Muscle of arm (tissue), 14 donors: ENCODE measurements around the gene RESF1. TPM values are rescaled to one million over a fixed set of nuclear protein-coding genes. Genes with fewer than 3 reads are reported as not detected.
"Not testable (repeated sequence)": the region's sequence is repeated elsewhere in the genome, so short reads cannot be mapped to it uniquely, and the experiment has no call there.

Experiments used
- DNase-seq: peaks from one replicate; pipeline ENCODE4 v3.0.0-alpha.2; 2013
- long read RNA-seq, 11 donors: transcript quantifications; one replicate each; lab custom pipeline, GENCODE V29; 2026
- polyA plus RNA-seq, 12 donors: library from polyadenylated mRNA; unstranded; fragments of 120-200 nt; gene quantifications; one replicate each; pipeline ENCODE4 v1.2.1, GENCODE V29; 2013; ENCODE audit not compliant: insufficient read length in 12 of 12

Gene RESF1, protein sequence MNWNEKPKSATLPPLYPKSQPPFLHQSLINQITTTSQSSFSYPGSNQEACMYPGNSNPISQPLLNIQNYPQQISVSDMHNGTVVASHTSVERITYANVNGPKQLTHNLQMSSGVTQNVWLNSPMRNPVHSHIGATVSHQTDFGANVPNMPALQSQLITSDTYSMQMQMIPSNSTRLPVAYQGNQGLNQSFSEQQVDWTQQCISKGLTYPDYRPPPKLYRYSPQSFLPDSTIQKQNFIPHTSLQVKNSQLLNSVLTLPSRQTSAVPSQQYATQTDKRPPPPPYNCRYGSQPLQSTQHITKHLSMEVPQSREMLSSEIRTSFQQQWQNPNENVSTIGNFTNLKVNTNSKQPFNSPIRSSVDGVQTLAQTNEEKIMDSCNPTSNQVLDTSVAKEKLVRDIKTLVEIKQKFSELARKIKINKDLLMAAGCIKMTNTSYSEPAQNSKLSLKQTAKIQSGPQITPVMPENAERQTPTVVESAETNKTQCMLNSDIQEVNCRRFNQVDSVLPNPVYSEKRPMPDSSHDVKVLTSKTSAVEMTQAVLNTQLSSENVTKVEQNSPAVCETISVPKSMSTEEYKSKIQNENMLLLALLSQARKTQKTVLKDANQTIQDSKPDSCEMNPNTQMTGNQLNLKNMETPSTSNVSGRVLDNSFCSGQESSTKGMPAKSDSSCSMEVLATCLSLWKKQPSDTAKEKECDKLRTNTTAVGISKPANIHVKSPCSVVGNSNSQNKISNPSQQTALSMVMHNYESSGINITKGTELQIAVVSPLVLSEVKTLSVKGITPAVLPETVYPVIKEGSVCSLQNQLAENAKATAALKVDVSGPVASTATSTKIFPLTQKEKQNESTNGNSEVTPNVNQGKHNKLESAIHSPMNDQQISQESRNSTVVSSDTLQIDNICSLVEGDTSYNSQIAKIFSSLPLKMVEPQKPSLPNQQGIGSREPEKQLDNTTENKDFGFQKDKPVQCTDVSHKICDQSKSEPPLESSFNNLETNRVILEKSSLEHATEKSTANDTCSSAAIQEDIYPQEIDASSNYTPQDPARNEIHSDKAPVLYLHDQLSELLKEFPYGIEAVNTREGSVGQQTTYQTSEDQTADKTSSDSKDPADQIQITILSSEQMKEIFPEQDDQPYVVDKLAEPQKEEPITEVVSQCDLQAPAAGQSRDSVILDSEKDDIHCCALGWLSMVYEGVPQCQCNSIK (N-terminal part only)
- 10 to 100 TPM in 11 of 12 donors, not detected in 1; 18.7 to 36.2 (median 27.5) TPM for polyA plus RNA-seq
- long read RNA-seq, donor 1, partial matches to known transcripts = 39 of 43 reads
- long read RNA-seq, donor 1, other reads (novel, unspliced or antisense) = 0 of 43 reads
- long read RNA-seq, donor 2, partial matches to known transcripts = 0 of 1 reads
- long read RNA-seq, donor 2, other reads (novel, unspliced or antisense) = 0 of 1 reads
- long read RNA-seq, donor 3 = 0 reads
- long read RNA-seq, donor 4, partial matches to known transcripts = 0 of 2 reads
- long read RNA-seq, donor 4, other reads (novel, unspliced or antisense) = 0 of 2 reads
- long read RNA-seq, donor 5 = 0 reads
- long read RNA-seq, donor 6, partial matches to known transcripts = 0 of 3 reads
- long read RNA-seq, donor 6, other reads (novel, unspliced or antisense) = 0 of 3 reads
- long read RNA-seq, donor 7 = 0 reads
- long read RNA-seq, donor 8, partial matches to known transcripts = 6 of 8 reads
- long read RNA-seq, donor 8, other reads (novel, unspliced or antisense) = 0 of 8 reads
- long read RNA-seq, donor 9, partial matches to known transcripts = 0 of 1 reads
- long read RNA-seq, donor 9, other reads (novel, unspliced or antisense) = 0 of 1 reads
- long read RNA-seq, donor 10, partial matches to known transcripts = 9 of 12 reads
- long read RNA-seq, donor 10, other reads (novel, unspliced or antisense) = 0 of 12 reads
- long read RNA-seq, donor 11, partial matches to known transcripts = 0 of 2 reads
- long read RNA-seq, donor 11, other reads (novel, unspliced or antisense) = 0 of 2 reads

DNA sequence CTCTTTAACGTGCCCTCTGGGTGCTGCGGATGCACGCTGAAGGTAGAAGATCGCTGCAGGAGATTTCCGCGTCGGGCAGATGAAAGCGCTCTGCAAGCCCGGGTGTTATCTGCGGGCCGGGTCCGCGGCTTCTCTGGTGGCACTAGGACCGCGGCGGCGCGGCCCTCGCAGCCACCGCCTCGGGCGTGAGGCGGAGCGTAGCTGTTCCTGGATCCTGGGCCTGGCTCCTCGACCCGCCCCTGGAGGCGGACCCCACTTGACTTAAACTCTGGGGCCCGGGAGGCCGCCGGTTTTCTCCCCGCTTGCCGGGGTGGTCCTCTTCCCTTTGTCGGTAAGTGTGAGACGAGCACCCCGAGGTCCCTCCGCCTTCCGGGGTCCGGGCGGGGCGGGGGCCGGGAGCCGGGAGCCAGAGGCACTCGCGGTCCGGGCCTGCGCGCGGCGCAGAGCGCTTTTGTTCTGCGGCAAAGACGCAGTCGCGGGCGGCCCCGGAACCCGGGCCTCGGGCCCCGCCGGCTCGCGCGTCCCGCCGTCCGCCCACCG lies at the start of gene RESF1:
Gene RESF1 (plus strand): TSS at position 255 of the 540 bp plus-strand sequence. CDS start 21,541 bp downstream, outside the sequence.
- DNase-seq = peak; percentile 91

DNA sequence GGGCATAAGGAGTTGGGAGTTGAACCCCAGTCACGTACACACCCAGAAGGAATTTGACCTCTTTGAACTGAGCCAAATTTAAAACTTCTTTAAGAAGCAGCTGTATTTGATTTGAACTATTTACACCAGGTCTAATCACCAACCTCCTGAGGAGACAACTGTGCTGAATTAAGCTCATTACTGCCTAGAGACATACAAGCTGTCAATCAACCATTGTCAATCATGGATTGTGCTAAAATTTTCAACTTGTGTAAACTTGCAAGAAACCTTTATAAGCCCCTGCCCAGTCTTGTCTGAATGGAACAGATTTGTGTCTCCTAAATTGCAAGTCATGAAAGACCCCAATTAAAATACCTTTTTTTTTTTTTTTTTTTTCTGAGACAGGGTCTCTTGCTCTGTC lies 44.3 kb upstream of the RESF1 start:
- DNase-seq = no peak

DNA sequence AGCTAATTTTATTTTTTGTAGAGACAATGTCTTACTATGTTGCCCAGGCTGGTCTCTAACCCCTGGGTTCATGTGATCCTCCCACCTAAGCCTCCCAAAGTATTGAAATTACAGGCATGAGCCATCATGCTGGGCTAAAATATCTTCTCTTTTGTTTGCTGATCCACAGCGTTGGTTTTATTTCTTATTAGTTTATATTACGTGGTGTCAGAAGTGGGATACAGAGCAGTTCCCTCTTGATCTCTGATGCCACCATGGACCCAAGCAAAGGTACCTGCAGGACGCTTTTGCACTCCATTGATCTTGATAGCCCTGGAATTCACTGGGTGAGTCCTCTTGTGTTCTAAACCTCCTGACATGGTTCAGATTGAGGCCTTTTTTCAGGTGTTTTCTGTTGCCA lies 43.8 kb upstream of the RESF1 start:
- DNase-seq = no peak

DNA sequence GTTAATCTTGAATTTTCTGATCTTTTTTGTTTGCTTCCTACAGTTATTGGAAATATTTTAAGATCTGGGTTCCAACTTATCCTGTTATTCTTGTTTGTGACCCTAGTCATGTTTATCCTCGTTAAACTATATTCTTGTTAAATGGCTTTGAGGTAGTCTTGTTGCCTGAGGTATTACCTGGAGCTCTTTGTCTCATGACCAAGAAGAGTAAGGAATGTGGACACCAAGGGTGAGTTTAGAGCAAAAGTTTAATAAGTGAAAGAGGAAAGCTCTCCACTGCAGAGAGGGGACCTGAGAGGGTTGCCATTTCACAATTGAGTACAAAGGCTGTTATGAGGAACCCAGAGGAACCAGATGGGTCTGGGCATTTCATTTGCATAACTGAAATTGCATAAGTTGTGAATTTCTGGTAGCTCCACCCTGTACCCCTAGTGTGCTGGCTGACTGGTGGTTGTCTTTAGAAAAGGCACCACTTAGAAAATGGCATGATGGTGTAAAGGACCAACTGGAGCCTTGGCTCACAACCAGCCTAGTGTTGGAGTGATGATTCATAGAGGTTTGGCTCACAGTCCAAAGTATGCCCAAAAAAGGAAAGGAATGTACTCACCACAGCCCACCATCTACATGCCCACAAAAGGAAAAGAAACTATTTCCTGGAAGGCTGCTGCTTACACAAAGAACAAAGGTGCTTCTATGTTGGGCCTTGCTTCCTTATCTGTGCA lies 36.7 kb upstream of the RESF1 start:
- no peak for DNase-seq

DNA sequence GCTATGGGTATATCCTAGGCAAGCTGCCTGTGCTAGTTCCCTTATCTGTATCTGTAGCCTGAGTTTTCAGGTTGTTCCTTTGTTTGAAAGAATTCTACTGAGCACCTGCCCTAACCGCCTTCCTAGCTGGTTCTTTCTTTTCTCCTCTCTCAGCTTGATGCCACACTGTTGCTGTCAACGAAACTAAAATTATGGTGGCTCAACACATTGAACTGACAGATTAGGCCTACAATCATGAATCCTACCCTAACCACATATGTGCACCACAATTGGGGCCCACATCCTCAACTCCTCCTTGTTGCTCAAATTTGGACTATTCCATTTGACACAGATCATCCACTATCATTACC lies 36.2 kb upstream of the RESF1 start:
- no peak for DNase-seq

DNA sequence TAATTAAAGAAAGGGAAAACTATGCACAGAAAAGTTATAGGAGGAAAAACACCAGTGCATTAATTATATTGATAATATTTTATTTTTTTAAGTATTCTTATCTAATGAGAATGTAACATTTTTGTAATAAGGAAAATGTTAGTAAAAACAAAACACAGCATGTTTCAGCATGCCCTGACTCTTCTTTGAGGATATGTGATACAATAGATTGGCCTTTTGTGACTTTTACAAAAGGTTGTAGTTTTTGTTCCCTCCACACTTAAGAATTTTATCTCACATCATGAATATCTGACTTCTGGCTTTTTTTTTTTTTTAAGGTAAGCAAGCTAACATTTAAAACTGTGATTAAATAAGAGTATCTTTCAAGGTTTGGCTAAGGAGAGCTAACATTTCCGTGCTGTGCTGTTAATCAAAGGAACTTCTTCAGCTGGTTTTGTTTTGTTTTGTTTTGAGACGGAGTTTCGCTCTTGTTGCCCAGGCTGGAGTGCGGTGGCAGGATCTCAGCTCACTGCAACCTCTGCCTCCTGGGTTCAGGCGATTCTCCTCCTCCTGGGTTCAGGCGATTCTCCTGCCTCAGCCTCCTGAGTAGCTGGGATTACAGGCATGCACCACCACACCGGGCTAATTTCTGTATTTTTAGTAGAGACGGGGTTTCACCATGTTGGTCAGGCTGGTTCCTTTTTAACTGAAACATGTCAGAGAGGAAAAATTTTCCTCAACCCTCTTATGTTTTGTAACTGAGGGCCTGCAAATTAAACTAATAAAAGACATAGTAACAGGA lies 30.8 kb upstream of the RESF1 start:
- no peak for DNase-seq

DNA sequence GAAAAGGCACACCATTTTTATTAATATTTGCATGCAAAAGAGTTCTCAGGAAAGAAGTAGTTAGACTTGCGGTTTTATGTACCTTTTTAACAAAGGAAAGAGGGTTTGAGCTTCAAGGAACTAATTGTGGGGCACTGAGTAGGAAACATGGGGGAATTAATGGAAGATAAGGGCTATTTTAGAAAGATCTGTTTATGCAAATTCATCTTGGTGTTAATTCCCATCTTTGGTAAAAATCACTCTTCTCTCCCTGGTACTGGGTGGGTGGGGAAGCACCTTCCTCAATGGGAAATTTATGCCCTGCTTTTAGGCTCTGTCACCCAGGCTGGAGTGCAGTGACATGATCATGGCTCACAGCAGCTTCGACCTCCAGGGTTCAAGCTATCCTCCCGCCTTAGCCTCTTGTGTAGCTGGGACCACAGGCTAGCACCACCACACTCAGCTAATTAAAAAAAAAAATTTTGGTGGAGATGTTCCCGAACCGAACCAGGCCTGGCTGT lies 30.1 kb upstream of the RESF1 start:
- DNase-seq = no peak

DNA sequence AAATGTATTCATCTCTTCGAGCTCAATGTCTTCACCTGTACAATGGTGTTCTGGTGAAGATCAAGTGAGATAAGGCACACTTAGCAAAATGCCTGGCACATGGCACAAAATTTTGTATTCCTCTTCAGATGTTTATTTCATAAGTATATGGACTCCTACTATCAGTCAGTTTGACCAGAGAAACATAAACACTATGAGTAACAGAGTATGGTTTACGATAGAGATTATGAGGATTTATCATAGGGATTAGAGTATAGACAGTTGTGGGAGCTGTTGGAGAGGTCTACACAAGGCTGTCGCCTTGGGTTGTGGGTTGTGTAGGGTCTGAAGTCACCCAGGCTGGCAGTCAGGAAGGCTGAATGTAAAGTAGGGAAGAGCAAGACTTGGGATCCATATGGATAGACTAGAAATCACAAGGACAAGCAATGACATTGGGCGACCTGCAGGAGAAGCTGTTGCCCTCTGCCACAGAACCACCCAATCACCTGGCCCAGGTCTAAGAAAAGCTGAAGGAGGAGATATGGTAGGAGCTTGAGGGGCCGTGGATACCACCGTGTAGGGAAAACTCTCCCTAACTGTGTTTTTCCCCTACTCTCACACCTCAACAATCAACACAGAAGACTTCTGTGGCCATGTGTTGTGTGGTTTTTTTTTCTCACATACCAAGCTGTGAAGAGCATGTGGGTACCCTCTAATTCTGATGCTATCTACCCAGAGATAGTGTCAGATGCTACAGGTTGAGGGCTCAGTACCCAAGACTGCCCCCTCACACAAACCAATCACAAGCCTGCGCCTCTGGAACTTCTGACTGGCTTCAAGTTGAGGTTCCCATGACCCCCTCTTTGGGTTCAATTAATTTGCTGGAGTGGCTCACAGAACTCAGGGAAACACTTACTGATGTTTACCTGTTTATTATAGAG lies 27.2 kb upstream of the RESF1 start:
- no peak for DNase-seq

DNA sequence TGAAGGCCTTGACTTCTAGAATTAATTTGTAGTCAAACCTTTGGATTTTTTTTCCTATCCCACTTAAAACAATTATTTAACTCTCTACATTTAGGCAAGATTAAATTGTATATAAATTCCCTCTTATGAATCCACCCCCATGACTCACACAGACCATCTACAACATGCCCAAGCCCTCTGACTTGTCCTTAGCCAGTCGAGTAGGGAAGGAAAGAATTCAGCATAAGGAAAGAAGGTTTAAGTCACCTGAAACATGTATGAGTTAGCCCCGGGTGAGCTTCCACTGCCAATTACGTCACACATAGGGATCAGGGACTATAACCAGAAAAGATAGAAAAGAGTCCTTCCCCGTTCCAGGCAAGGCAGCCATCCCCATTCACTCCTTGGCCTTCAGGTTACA lies 14.9 kb upstream of the RESF1 start:
- DNase-seq = no peak

DNA sequence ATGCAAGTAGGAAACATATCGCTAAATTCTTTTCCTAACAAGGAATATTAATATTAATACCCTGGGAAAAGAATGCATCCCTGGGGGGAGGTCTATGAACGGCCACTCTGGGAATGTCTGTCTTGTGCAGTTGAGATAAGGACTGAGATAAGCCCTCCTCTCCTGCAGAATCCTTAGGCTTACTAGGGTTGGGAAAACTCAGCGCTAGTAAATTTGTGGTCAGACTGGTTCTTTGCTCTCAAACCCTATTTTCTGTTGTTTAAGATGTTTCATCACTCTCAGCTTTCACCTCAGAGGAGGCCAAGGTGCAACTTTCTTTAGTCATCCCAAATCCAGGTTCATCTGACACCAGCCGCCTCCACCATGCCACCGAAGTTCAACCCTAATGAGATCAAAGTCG lies 11.2 kb upstream of the RESF1 start:
- no peak for DNase-seq

DNA sequence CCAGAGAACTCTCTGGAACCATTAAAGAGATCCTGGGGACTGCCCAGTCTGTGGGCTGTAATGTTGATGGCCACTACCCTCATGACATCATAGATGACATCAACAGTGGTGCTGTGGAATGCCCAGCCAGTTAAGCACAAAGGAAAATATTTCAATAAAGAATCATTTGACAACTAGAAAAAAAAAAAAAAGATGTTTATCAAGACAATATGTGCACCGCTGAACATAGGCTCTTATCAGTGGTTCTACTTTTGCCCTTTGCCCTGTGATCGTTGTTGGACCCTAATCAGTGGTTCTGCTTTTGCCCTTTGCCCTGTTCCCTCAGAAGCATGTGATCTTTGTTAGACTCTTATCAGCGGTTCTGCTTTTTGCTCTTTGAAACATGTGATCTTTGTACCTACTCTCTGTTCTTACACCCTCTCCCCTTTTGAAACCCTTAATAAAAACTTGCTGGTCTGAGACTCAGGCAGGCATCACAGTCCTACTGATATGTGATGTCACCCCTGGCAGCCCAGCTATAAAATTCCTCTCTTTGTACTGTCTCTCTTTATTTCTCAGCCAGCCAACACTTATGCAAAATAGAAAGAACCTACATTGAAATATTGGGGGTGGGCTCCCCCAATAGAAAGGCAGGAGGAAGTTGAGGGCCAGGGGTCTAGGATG lies 10.4 kb upstream of the RESF1 start:
- DNase-seq = not testable (repeated sequence)

DNA sequence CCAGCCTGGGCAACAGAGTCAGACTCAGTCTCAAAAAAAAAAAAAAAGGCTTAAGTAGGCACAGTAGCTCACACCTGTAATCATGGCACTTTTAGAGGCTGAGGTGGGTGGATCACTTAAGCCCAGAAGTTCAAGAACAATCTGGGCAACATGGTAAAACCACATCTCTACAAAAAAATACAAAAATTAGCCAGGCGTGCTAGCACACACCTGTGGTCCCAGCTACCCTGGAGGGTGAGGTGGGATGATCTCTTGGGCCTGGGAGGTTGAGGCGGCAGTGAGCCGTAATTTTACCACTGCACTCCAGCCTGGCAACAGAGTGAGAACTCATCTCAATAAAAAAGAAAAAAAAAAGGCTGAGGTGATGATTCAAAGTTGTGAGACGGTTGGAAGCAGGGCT lies 9.1 kb upstream of the RESF1 start:
- no peak for DNase-seq

DNA sequence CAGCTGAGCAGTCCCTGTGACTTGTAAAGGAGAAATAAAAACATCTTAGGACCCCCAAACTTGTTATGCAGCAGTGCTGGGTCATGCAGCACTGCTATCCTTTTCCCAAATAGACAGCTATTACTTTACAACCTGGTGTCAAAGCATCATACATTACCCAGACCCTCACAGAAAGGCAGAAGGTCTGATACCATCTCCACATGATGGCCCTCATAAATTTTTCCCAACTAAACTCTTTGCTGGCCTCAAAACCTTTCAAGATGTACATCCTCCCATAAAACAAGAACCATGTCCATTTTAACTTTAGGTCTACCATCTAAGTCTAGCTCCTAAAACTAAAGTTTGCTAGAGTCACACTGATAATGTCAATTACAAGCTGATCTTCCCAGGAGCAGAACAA lies 8.7 kb upstream of the RESF1 start:
- no peak for DNase-seq

DNA sequence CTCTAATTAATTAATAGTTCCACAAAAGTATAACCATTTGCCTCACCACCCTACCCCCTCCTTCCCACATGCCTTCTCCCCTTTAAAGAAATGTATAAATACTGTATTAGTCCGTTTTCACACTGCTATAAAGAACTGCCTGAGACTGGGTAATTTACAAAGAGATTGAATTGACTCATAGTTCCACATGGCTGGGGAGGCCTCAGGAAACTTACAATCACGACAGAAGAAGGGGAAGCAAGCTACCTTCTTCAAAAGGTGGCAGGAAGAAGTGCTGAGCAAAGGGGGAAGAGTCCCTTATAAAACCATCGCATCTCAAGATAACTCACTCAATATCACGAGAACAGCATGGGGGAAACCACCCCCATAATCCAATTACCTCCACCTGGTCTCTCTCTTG lies 8.2 kb upstream of the RESF1 start:
- DNase-seq = no peak

DNA sequence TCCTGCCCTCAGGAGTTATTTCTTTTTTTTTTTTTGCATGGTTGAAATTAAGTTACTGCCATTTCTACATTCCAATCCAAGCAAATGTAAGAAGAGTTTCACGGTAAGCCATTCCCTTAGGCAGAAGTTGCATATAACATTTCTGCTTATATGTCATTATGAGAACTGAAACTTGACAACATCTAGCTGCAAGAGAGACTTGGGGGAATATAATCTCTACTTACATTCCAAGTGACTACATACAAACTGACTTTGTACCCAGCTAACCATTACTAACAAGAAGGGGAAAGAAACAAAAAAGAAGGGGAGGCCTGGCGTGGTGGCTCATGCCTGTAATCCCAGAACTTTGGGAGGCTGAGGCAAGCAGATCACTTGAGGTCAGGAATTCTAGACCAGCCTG lies 7.3 kb upstream of the RESF1 start:
- DNase-seq = no peak

DNA sequence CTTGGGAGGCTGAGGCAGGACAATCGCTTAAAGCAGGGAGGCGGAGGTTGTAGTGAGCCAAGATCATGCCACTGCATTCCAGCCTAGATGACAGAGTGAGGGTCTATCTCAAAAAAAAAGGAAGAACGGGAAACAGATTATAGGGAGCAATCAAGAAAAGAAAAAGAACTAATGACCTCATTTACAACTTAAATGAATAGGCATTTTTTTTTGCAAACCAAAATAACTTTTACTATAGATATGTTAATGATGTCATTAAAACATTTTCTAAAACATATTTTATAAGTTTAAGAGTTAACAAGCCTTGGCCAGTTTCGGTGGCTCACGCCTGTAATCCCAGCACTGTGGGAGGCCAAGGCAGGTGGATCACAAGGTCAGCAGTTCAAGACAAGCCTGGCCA lies 6.8 kb upstream of the RESF1 start:
- DNase-seq = no peak
